Transverse colon (tissue), 4 donors: ENCODE data around the gene GMDS.

Source experiments
- CTCF ChIP-seq, 5 experiments: fragments of 200-600 bp in 3 of 5; fragments of 450-650 bp in 2 of 5; sonication (generic) in 3 of 5; IDR thresholded peaks; 1 replicate in 2 of 5; 2 replicates in 3 of 5; pipeline ENCODE4 v1.5.1; 2016 to 2017; ENCODE audit warnings: antibody characterized with exemption in 5 of 5, inconsistent platforms in 3 of 5, mild to moderate bottlenecking in 2 of 5, moderate library complexity in 1 of 5
- POLR2A ChIP-seq: fragments of 450-650 bp; IDR thresholded peaks from one replicate; pipeline ENCODE4 v1.6.1; 2016; ENCODE audit warnings: antibody characterized with exemption, mild to moderate bottlenecking, moderate library complexity
- POLR2AphosphoS5 ChIP-seq, 3 donors: sonication (generic); formaldehyde crosslinking; IDR thresholded peaks; one replicate each; pipeline ENCODE4 v1.6.1; 2016; ENCODE audit warnings: antibody characterized with exemption in 3 of 3

DNA sequence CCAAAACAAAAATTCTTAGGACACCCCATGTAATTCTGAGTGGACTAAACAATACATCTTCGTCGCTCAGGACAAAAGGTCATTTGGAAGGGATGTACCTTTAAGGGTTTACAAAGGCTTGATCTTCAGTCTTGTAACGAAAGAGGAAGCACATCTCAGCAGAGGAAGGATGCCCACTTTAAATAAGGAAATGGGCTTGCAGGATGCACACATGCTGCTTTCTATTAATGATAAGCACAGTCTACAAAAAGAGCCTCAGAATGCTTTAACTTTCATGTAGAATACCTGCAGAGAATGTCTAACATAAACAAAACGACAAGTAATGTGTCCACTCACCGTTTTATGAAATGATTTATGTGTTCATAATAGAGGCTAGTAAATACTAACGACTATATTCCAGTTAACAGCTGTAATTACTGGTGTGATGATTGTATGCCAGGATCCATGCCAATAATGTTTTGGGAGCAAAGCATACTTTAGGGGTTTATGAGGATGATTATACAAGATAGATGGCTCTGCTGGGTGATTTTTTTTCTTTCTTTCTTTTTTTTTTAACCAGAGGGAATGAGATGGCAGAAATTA is 216.9 kb downstream of the GMDS start:
- TF ChIP-seq CTCF (IDR thresholded peaks at IDR 0.05) (no peak), POLR2AphosphoS5 (IDR thresholded peaks at IDR 0.05) (no peak), POLR2A (no peak)
